Transverse colon (tissue), 4 donors: ENCODE measurements around the gene GLDC. TPM values are rescaled to one million over a fixed set of nuclear protein-coding genes. Genes with fewer than 3 reads are reported as not detected.
"Not testable (repeated sequence)": the region's sequence is repeated elsewhere in the genome, so short reads cannot be mapped to it uniquely, and the experiment has no call there.

ENCODE experiments used
- DNase-seq: peaks from one replicate; pipeline ENCODE4 v3.0.0-alpha.2; 2019
- H3K27ac ChIP-seq, 4 donors: fragments of 200-600 bp; sonication (generic); 2 replicates each; pipeline ENCODE4 v1.5.1; 2016 to 2018; ENCODE audit warnings: inconsistent platforms in 4 of 4
- H3K27me3 ChIP-seq: fragments of 200-600 bp; sonication (generic); 2 replicates; pipeline ENCODE4 v1.5.1; 2017; ENCODE audit warnings: inconsistent platforms
- H3K36me3 ChIP-seq, 4 donors: fragments of 200-600 bp; sonication (generic); 2 replicates each; pipeline ENCODE4 v1.5.1; 2017 to 2019; ENCODE audit warnings: inconsistent platforms in 4 of 4
- H3K4me1 ChIP-seq, 4 donors: fragments of 200-600 bp; sonication (generic); 2 replicates each; pipeline ENCODE4 v1.5.1; 2017 to 2020; ENCODE audit warnings: inconsistent platforms in 4 of 4
- H3K4me3 ChIP-seq, 4 donors: fragments of 200-600 bp; sonication (generic); 1 replicate in 1 of 4; 2 replicates in 3 of 4; pipeline versions ENCODE4 v1.5.1 to v1.6.1; 2017 to 2019; ENCODE audit warnings: inconsistent platforms in 4 of 4
- H3K9me3 ChIP-seq, 2 donors: fragments of 200-600 bp; sonication (generic); 2 replicates each; pipeline ENCODE4 v1.5.1; 2017 to 2019; ENCODE audit warnings: inconsistent platforms in 2 of 2
- CTCF ChIP-seq, 5 experiments: fragments of 200-600 bp in 3 of 5; fragments of 450-650 bp in 2 of 5; sonication (generic) in 3 of 5; IDR thresholded peaks; 1 replicate in 2 of 5; 2 replicates in 3 of 5; pipeline ENCODE4 v1.5.1; 2016 to 2017; ENCODE audit warnings: antibody characterized with exemption in 5 of 5, inconsistent platforms in 3 of 5, mild to moderate bottlenecking in 2 of 5, moderate library complexity in 1 of 5
- EP300 ChIP-seq: sonication (generic); formaldehyde crosslinking; IDR thresholded peaks from one replicate; pipeline ENCODE4 v1.6.1; 2017; ENCODE audit warnings: antibody characterized with exemption, low read depth
- POLR2A ChIP-seq: fragments of 450-650 bp; IDR thresholded peaks from one replicate; pipeline ENCODE4 v1.6.1; 2016; ENCODE audit warnings: antibody characterized with exemption, mild to moderate bottlenecking, moderate library complexity
- POLR2AphosphoS5 ChIP-seq, 3 donors: sonication (generic); formaldehyde crosslinking; IDR thresholded peaks; one replicate each; pipeline ENCODE4 v1.6.1; 2016; ENCODE audit warnings: antibody characterized with exemption in 3 of 3
- WGBS, 2 donors: methylation state at CpG; one replicate each; pipeline ENCODE4 v1.1.5; 2018; ENCODE audit warnings: low coverage in 1 of 2; 5-methylcytosine and 5-hydroxymethylcytosine counted together
- in situ Hi-C, 4 donors: fragments of 200-750 bp; cut with MboI; loops; one replicate each; pipeline versions ENCODE4 v1.15.0 to v1.15.1; 2017; ENCODE audit warnings: low sequenced_read_pairs in 3 of 4, low pct_ligation_motif_present in 1 of 4, low pct_unique_long_range_greater_than_20kb in 1 of 4
- intact Hi-C: fragments of 100-400 bp; cut with DNase I; formaldehyde crosslinking; loops from one replicate; pipeline ENCODE4 v1.15.1; 2023; ENCODE audit warnings: low total_unique reads
- total RNA-seq, 4 donors: library from RNA; depleted of rRNA; stranded (reverse); fragments of >200 nt; gene quantifications; one replicate each; pipeline ENCODE4 v1.1.0, GENCODE V29; 2016

The GLDC gene
- total RNA-seq, 4 donors from 2014 or later, result 0.41 to 70.7 (median 2.4) TPM; not detected in 1

GRCh38 chr9:6630502-6631206 is 14.9 kb downstream of the GLDC start:
- intact Hi-C loops (no loop called here), in situ Hi-C loops (no loop called here)
- Histone ChIP-seq H3K36me3 (no peaks in the 10 kb centered on the region), H3K4me1 (no peaks in the 10 kb centered on the region), H3K9me3 (no peaks in the 10 kb centered on the region), H3K4me3 (no peak overlapping the region), H3K27me3 (no peaks in the 10 kb centered on the region), H3K27ac (no peak overlapping the region)
- peak; percentile 19 for DNase-seq
- WGBS, 2 donors, result 88% methylated on average over 11 of the region's 11 CpGs; no CpG with 5 or more reads in 1 of the 2 donors
- TF ChIP-seq POLR2AphosphoS5 (IDR thresholded peaks at IDR 0.05) (no peak), EP300 (no peak), POLR2A (no peak), CTCF (IDR thresholded peaks at IDR 0.05) (no peak)

GRCh38 chr9:6628704-6629103 is 16.8 kb downstream of the GLDC start:
- in situ Hi-C loops, result no loop called here
- DNase-seq, result no peak

GRCh38 chr9:6625363-6625762 is 20.2 kb downstream of the GLDC start:
- Histone ChIP-seq H3K27ac (no peak overlapping the region), H3K27me3 (no peaks in the 10 kb centered on the region), H3K4me3 (no peak overlapping the region), H3K4me1 (no peaks in the 10 kb centered on the region), H3K9me3 (no peaks in the 10 kb centered on the region), H3K36me3 (no peaks in the 10 kb centered on the region)
- intact Hi-C loops, result no loop called here
- in situ Hi-C loops, result no loop called here
- WGBS, 2 donors, result 76% methylated on average over 2 of the region's 2 CpGs; no CpG with 5 or more reads in 1 of the 2 donors
- TF ChIP-seq CTCF (IDR thresholded peaks at IDR 0.05), result no peak
- TF ChIP-seq EP300, result no peak
- TF ChIP-seq POLR2A, result no peak
- no peak for TF ChIP-seq POLR2AphosphoS5 (IDR thresholded peaks at IDR 0.05)
- DNase-seq, result no peak

More at GRCh38 chr9:6628704-6629103, 16.8 kb downstream of the GLDC start:
- WGBS, 2 donors, result 76 to 86% methylated on average over 2 of the region's 2 CpGs
- Histone ChIP-seq H3K9me3 (no peaks in the 10 kb centered on the region), H3K4me3 (no peak overlapping the region), H3K4me1 (no peaks in the 10 kb centered on the region), H3K27me3 (no peaks in the 10 kb centered on the region), H3K36me3 (no peaks in the 10 kb centered on the region), H3K27ac (no peak overlapping the region)
- TF ChIP-seq EP300 (no peak), CTCF (IDR thresholded peaks at IDR 0.05) (no peak), POLR2AphosphoS5 (IDR thresholded peaks at IDR 0.05) (no peak), POLR2A (no peak)
- intact Hi-C loops, result no loop called here

- H3K36me3 ChIP-seq, in situ Hi-C loops, intact Hi-C loops, H3K27ac ChIP-seq, DNase-seq, H3K9me3 ChIP-seq, H3K4me1 ChIP-seq, H3K27me3 ChIP-seq, H3K4me3 ChIP-seq: not testable (repeated sequence)
- 97% methylated on average over 13 of the region's 29 CpGs; no CpG with 5 or more reads in 1 of the 2 donors for WGBS, 2 donors
Observed at GRCh38 chr9:6622784-6623183, 22.7 kb downstream of the GLDC start.

GRCh38 chr9:6620796-6621195 is 24.7 kb downstream of the GLDC start:
- intact Hi-C loops (no loop called here), in situ Hi-C loops (no loop called here)
- H3K27ac ChIP-seq, result no peak overlapping the region
- no peak for DNase-seq
- H3K9me3 ChIP-seq, result no peaks in the 10 kb centered on the region
- TF ChIP-seq POLR2AphosphoS5 (IDR thresholded peaks at IDR 0.05) (no peak), EP300 (no peak), CTCF (IDR thresholded peaks at IDR 0.05) (no peak), POLR2A (no peak)
- H3K4me3 ChIP-seq, result no peak overlapping the region
- H3K4me1 ChIP-seq, result no peaks in the 10 kb centered on the region
- no peaks in the 10 kb centered on the region for H3K36me3 ChIP-seq
- no peaks in the 10 kb centered on the region for H3K27me3 ChIP-seq
- WGBS, 2 donors, result 89 to 92% methylated on average over 5 of the region's 5 CpGs
